ENCODE results near the gene OR2T34. TPM values are rescaled to one million over a fixed set of nuclear protein-coding genes. Genes with fewer than 3 reads are reported as not detected.
"Not testable (repeated sequence)": the region's sequence is repeated elsewhere in the genome, so short reads cannot be mapped to it uniquely, and the experiment has no call there.

OR2T34 gene
- total RNA-seq, 1 donor from 2014 or later: not detected

DNA sequence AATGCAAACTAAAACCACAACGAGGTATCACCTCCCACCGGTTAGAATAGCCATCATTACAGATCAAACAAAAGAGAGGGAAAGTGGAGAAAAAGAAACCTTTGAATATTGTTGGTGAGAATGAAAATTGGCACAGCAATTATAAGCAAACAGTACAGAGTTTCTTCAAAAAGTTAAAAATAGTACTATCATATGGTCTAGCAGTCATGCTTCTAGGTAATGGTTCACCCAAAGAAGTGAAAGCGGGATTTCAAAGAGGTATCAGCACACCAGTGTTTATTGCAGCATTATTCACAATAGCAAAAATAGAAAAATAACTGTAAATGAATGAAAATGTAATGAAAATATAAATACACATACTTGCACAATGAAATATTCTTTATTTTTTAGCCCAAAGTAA, 14.8 kb upstream of the OR2T34 start:
- DNase-seq (ENCODE audit: low read depth): no peak
- no peak for TF ChIP-seq CTCF (conservative IDR thresholded peaks at IDR 0.05; ENCODE audit: low read depth, low read length)
- no peak overlapping the region for H3K4me3 ChIP-seq (ENCODE audit: low read depth, low read length)

DNA sequence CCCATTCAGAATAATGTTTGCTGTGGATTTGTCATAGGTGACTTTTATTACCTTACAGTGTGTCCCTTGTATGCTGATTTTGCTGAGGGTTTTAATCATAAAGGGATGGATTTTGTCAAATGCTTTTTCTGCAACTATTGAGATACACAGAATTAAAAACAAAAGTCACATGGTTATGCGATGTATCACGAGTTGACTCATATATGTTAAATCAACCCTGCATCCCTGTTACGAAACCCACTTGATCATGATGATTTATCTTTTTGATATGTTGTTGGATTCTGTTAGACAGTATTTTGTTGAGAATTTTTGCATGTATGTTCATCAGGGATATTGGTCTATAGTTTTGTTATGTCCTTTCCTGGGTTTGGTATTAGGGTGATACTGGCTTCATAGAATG, 10.7 kb upstream of the OR2T34 start:
- no peak overlapping the region for H3K4me3 ChIP-seq (ENCODE audit: low read depth, low read length)
- TF ChIP-seq CTCF (conservative IDR thresholded peaks at IDR 0.05; ENCODE audit: low read depth, low read length): no peak
- DNase-seq (ENCODE audit: low read depth): no peak

- TF ChIP-seq CTCF (conservative IDR thresholded peaks at IDR 0.05; ENCODE audit: low read depth, low read length): no peak
- no peak overlapping the region for H3K4me3 ChIP-seq (ENCODE audit: low read depth, low read length)
- no peak for DNase-seq (ENCODE audit: low read depth)
Observed at GRCh38 chr1:248576260-248576980, 1.9 kb upstream of the OR2T34 start.

- not testable (repeated sequence) for H3K4me3 ChIP-seq (ENCODE audit: low read depth, low read length); DNase-seq (ENCODE audit: low read depth)
Observed at GRCh38 chr1:248573856-248574255, 701 bp downstream of the OR2T34 start.

GRCh38 chr1:248572049-248572448, 2.5 kb downstream of the OR2T34 start:
- not testable (repeated sequence) for H3K4me3 ChIP-seq (ENCODE audit: low read depth, low read length); DNase-seq (ENCODE audit: low read depth)

DNA sequence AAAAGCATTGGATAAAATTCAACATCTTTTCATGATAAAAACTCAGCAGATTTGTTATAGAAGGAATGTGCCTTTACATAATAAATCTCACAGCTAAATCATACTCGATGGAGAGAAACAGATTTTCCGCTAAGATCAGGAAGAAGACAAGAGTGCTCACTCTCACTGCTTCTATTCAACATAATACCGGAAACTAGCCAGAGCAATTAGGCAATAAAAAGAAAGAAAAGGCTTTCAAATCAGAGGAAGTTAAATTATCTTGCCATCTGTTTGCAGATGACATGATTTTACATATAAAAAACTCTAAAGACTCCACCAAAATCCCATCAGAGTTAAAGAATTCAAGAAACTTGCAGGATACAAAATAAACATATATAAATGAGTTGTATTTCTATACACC, 3.7 kb downstream of the OR2T34 start:
- not testable (repeated sequence) for H3K4me3 ChIP-seq (ENCODE audit: low read depth, low read length)

GRCh38 chr1:248569049-248569448, 5.5 kb downstream of the OR2T34 start:
- not testable (repeated sequence) for H3K4me3 ChIP-seq (ENCODE audit: low read depth, low read length); DNase-seq (ENCODE audit: low read depth)

More for the DNA sequence above, 3.7 kb downstream of the OR2T34 start:
- DNase-seq (ENCODE audit: low read depth): not testable (repeated sequence)

DNA sequence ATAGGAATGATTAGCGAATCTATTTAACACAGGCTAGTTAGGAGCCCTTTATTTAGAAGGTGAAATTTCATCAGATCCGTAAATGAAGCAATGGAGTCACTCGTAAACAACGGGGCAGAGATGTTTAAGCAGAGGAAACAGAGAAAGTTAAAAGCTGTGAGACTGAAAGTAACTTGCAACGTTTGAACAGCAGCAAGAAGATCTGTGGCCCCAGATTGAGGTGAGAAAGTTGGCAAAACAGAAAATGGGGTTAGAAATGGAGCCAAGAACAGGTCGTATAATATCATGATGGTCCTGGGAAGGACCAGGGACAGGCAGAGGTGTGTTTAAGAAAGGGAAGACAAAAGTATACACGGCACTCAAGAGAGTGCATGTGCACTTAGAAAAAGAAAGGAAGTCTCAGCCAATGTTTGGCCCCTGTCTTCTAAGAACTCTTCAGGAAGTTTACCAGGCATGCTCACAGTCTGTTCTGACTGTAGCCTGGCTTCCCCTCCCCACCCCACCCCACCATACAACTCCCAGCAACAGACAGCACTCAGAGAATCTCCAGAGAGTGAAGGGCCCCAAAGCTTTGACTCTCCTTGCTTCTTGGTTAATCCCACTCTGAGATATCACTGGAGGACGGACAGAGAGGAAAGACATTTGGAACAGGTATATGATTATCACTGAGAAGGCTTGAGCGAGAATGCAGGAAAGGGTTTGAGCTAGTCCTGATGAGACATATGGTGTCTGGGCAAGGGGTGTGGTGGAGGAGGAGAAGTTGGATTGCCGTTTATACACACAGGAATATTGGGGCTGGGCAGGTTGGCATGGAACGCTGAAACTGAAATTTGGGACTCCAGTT, 8.8 kb downstream of the OR2T34 start:
- not testable (repeated sequence) for H3K4me3 ChIP-seq (ENCODE audit: low read depth, low read length); DNase-seq (ENCODE audit: low read depth)

DNA sequence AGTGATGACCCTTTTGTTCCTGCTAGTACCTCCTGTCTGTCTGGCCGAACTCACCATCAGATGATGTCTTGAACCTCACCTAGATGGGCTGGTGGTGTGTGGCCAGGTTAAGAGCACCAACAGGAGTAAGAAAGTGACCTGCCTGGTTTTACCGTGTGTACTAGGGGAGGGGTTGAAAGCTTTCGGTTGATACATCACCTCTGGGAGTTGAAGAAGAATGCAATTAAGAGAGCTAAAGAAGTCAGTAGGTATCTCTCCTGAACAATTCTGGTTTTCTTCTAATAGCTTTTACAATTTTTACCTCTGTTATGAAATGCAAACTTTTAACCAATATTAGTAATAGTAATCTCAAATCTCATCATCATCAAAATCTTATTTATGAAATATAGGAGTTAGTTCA, 11.9 kb downstream of the OR2T34 start, which contains the start of gene OR2T29:
Gene OR2T29, minus strand, starts transcription at position 101 of the 400 bp plus-strand sequence. CDS start 3,281 bp downstream, outside the sequence.
- not testable (repeated sequence) for DNase-seq (ENCODE audit: low read depth); H3K4me3 ChIP-seq (ENCODE audit: low read depth, low read length)

DNA sequence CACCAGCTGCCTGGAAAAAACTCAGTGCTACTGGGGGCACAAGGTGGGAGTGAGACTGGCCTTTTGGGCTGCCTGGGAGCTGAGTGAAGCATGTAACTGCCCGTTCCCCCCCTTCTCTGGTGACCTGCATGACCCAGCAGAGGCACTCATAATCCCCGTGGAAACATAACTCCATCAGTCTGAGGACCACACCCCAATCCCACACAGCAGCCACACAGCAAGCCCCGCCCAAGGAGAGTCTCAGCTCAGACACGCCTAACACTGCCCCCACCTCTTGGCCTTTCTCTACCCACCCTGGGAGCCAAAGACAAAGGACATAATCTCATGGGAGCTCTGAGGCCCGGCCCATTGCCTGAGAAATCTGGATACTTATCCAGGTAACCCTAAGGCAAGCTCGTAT, 23.5 kb downstream of the OR2T34 start:
- DNase-seq (ENCODE audit: low read depth); H3K4me3 ChIP-seq (ENCODE audit: low read depth, low read length): not testable (repeated sequence)

- DNase-seq (ENCODE audit: low read depth); H3K4me3 ChIP-seq (ENCODE audit: low read depth, low read length): not testable (repeated sequence)
Observed at GRCh38 chr1:248547383-248547782, 27.2 kb downstream of the OR2T34 start.

DNA sequence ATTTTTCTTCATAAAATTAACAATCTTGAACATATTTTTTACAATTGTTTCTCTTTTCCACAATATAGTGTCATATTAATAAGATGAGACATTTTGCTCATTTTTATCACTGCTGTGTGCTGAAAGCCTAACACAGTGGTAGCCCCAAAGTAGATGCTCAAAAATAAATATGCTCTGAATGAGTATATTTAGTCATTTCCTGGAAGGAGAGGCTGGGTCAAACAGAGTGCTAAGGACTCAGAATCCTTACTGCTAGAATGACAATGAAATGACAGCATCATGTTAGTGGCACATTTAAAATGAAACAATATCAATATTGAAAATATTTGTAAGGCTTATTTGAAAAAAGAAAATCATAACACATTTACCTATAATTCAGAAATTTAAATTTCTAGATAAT, 37.1 kb downstream of the OR2T34 start:
- DNase-seq (ENCODE audit: low read depth); H3K4me3 ChIP-seq (ENCODE audit: low read depth, low read length): not testable (repeated sequence)
